ENCODE measurements around the gene LRRC40.

The LRRC40 gene

DNA sequence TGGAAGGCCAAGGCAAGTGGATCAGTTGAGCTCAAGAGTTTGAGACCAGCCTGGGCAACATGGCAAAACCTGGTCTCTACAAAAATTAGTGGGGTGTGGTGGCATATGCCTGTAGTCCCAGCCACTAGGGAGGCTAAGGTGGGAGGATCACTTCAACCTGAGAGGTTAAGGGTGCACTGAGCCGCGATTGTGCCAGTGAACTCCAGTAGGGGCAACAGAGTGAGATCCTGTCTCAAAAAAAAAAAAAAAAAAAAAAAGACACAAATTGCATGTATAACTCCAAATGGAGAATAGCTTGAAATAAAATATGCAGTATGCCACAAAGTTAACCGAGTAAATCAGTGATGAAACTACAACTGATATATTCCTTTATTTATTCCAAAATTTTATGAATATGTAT is 51.6 kb downstream of the LRRC40 start (continued):
- TF ChIP-seq, protein P1, sequence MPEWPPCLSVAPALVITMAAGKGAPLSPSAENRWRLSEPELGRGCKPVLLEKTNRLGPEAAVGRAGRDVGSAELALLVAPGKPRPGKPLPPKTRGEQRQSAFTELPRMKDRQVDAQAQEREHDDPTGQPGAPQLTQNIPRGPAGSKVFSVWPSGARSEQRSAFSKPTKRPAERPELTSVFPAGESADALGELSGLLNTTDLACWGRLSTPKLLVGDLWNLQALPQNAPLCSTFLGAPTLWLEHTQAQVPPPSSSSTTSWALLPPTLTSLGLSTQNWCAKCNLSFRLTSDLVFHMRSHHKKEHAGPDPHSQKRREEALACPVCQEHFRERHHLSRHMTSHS (tag by site-specific recombination; IDR thresholded peaks at IDR 0.05), result no peak
- no peak for TF ChIP-seq ZNF660 (tag by site-specific recombination; IDR thresholded peaks at IDR 0.05)
- TF ChIP-seq, protein P2, sequence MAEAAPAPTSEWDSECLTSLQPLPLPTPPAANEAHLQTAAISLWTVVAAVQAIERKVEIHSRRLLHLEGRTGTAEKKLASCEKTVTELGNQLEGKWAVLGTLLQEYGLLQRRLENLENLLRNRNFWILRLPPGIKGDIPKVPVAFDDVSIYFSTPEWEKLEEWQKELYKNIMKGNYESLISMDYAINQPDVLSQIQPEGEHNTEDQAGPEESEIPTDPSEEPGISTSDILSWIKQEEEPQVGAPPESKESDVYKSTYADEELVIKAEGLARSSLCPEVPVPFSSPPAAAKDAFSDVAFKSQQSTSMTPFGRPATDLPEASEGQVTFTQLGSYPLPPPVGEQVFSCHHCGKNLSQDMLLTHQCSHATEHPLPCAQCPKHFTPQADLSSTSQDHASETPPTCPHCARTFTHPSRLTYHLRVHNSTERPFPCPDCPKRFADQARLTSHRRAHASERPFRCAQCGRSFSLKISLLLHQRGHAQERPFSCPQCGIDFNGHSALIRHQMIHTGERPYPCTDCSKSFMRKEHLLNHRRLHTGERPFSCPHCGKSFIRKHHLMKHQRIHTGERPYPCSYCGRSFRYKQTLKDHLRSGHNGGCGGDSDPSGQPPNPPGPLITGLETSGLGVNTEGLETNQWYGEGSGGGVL (tag by site-specific recombination; IDR thresholded peaks at IDR 0.05), result no peak

DNA sequence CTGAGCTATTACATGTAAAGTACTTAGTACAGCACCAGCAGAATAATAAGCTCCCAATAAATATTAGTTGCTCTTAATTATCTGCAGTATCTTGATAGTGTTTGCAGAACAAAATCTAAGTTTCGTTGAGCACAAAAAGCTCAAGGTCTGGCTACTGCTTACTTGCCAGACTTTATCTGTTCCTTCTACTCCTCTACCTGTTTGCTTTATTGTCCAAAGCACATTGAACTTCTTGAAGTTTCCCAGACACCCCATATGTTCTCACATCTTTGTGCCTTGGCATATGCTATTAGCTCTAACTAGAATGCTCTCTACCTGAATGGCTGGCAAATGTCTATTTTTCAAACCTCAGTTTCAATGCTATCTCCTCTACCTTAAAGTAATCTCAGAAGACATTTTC is 54.9 kb downstream of the LRRC40 start:
- H3K27ac ChIP-seq (ENCODE audit: extremely low read depth, low read depth, low read length), result no peak overlapping the region
- H3K36me3 ChIP-seq (ENCODE audit: control insufficient read depth in 2 of 2, insufficient read depth in 1 of 2, low read length in 2 of 2), result peaks cover 7 to 15% of the 10 kb centered on the region in 2 experiments
- no peak overlapping the region for H3K4me3 ChIP-seq (ENCODE audit: low read depth, low read length)
- ChIA-PET POLR2A (no interaction called here), CTCF (interaction anchor here (0.7 kb wide), 1 partner anchor 75 kb away, joined by 3 read pairs; no protein-coding TSS in a partner anchor)
- H3K9me3 ChIP-seq (ENCODE audit: control insufficient read depth, insufficient read depth, low read depth, low read length), result no peaks in the 10 kb centered on the region
- no peaks in the 10 kb centered on the region for H3K4me1 ChIP-seq (ENCODE audit: control insufficient read depth, insufficient read depth, low read length)
- TF ChIP-seq ZNF148 (tag by site-specific recombination; IDR thresholded peaks at IDR 0.05; ENCODE audit: borderline replicate concordance) (no peak), SP2 (tag by site-specific recombination; IDR thresholded peaks at IDR 0.05) (no peak), BCL11A (tag by site-specific recombination; IDR thresholded peaks at IDR 0.05; ENCODE audit: low read depth) (no peak), ZNF404 (tag by site-specific recombination; IDR thresholded peaks at IDR 0.05) (no peak), KLF8 (tag by site-specific recombination; IDR thresholded peaks at IDR 0.05) (no peak), KLF7 (tag by site-specific recombination; IDR thresholded peaks at IDR 0.05; ENCODE audit: borderline replicate concordance) (no peak), ZNF169 (tag by site-specific recombination; IDR thresholded peaks at IDR 0.05) (no peak), ZNF548 (tag by site-specific recombination; IDR thresholded peaks at IDR 0.05) (no peak), ZSCAN5A (tag by site-specific recombination; IDR thresholded peaks at IDR 0.05) (no peak), ZNF433 (tag by site-specific recombination; IDR thresholded peaks at IDR 0.05; ENCODE audit: low read depth) (no peak), ZNF274 (IDR thresholded peaks at IDR 0.05; ENCODE audit: low read length) (no peak), ZNF274 (tag by site-specific recombination; IDR thresholded peaks at IDR 0.05; ENCODE audit: borderline replicate concordance) (no peak), ZNF654 (tag by site-specific recombination; IDR thresholded peaks at IDR 0.05; ENCODE audit: low read depth) (no peak), ZNF555 (tag by site-specific recombination; conservative IDR thresholded peaks at IDR 0.05) (no peak), ZEB2 (tag by site-specific recombination; IDR thresholded peaks at IDR 0.05) (no peak), OSR2 (tag by site-specific recombination; IDR thresholded peaks at IDR 0.05) (no peak), ZNF37A (tag by site-specific recombination; IDR thresholded peaks at IDR 0.05) (no peak), ZSCAN16 (tag by site-specific recombination; IDR thresholded peaks at IDR 0.05) (no peak)
- TF ChIP-seq, protein P3, sequence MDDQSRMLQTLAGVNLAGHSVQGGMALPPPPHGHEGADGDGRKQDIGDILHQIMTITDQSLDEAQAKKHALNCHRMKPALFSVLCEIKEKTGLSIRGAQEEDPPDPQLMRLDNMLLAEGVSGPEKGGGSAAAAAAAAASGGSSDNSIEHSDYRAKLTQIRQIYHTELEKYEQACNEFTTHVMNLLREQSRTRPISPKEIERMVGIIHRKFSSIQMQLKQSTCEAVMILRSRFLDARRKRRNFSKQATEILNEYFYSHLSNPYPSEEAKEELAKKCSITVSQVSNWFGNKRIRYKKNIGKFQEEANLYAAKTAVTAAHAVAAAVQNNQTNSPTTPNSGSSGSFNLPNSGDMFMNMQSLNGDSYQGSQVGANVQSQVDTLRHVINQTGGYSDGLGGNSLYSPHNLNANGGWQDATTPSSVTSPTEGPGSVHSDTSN (CRISPR knock-in tag; IDR thresholded peaks at IDR 0.05), result no peak

Measured in HEK293 (cell line).